Tibial nerve (tissue), 4 donors: ENCODE measurements around the gene LINC01488. TPM values are rescaled to one million over a fixed set of nuclear protein-coding genes. Genes with fewer than 3 reads are reported as not detected.

Source experiments
- DNase-seq, 2 donors: peaks; one replicate each; pipeline ENCODE4 v3.0.0-alpha.2; 2019; ENCODE audit warnings: low spot score in 2 of 2
- H3K27ac ChIP-seq, 4 donors: fragments of 200-600 bp; sonication (generic) in 3 of 4; one replicate each; pipeline ENCODE4 v1.5.1; 2017 to 2019; ENCODE audit warnings: mild to moderate bottlenecking in 1 of 4
- H3K27me3 ChIP-seq, 2 donors: fragments of 200-600 bp; sonication (generic) in 1 of 2; one replicate each; pipeline versions ENCODE4 v1.5.1 to v1.6.0; 2017 to 2019
- H3K36me3 ChIP-seq, 3 donors: fragments of 200-600 bp; sonication (generic); one replicate each; pipeline ENCODE4 v1.5.1; 2018 to 2019
- H3K4me1 ChIP-seq, 4 donors: fragments of 200-600 bp; sonication (generic) in 3 of 4; one replicate each; pipeline ENCODE4 v1.5.1; 2017 to 2019
- H3K4me3 ChIP-seq, 4 donors: fragments of 200-600 bp; sonication (generic) in 3 of 4; one replicate each; pipeline ENCODE4 v1.5.1; 2017 to 2019; ENCODE audit warnings: mild to moderate bottlenecking in 1 of 4, moderate library complexity in 1 of 4
- H3K9me3 ChIP-seq, 4 donors: fragments of 200-600 bp; sonication (generic) in 3 of 4; one replicate each; pipeline ENCODE4 v1.5.1; 2017 to 2019
- EP300 ChIP-seq, 2 donors: sonication (generic); formaldehyde crosslinking; IDR thresholded peaks; one replicate each; pipeline ENCODE4 v1.6.1; 2017; ENCODE audit warnings: antibody characterized with exemption in 2 of 2, mild to moderate bottlenecking in 1 of 2
- POLR2A ChIP-seq, 2 donors: fragments of 450-650 bp; IDR thresholded peaks; one replicate each; pipeline ENCODE4 v1.6.1; 2017; ENCODE audit warnings: antibody characterized with exemption in 2 of 2, mild to moderate bottlenecking in 2 of 2, moderate library complexity in 2 of 2
- WGBS, 2 donors: methylation state at CpG; one replicate each; pipeline ENCODE4 v1.1.5; 2018; 5-methylcytosine and 5-hydroxymethylcytosine counted together
- total RNA-seq, 4 donors: library from RNA; depleted of rRNA; stranded (reverse); fragments of >200 nt; gene quantifications; one replicate each; pipeline ENCODE4 v1.1.0, GENCODE V29; 2016
- TF ChIP-seq, protein P1 (sequence below), 5 experiments: fragments of 200-600 bp in 3 of 5; fragments of 450-650 bp in 2 of 5; sonication (generic) in 3 of 5; IDR thresholded peaks; one replicate each; pipeline ENCODE4 v1.5.1; 2016 to 2019; ENCODE audit warnings: antibody characterized with exemption in 5 of 5, mild to moderate bottlenecking in 3 of 5, moderate library complexity in 2 of 5

The LINC01488 gene
- total RNA-seq, 4 donors from 2014 or later = not detected

DNA sequence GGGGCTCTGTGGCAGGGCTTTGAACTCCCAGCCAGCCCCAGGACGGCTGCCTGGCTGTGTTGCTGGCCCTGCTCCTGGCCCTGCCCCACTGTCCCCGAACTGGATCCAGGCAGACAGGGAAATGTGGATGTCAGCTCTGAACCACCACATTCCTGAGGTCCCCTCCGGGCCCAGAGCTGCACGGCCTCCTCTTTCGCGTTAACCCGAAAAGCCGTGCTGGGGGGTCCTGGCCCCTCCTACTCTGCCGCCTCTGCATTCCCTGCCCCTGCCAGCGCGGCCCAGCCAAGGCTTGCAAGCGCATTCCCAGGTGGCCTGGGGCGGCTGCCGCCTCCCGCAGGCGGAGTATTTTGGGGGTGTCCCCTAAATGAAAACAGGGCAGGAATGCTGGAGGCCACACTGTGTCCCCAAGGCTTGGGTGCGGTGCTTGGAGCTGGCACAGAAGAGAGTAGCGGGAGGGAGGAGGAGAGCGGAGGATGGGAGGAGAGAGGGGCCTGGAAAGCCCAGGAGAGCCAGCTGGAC, 5.4 kb downstream of the LINC01488 start:
- H3K4me3 ChIP-seq = no peak overlapping the region
- no peaks in the 10 kb centered on the region for H3K27me3 ChIP-seq
- 31 to 49% methylated on average over 18 to 19 of the region's 19 CpGs for WGBS, 2 donors
- peaks cover 0 to 63% (median 24%) of the 10 kb centered on the region in 4 donors for H3K4me1 ChIP-seq
- peak overlapping the region; percentile 39 to 81 (median 68) for H3K27ac ChIP-seq
- DNase-seq = peak in 1 of 2 donors; percentile 24
- H3K9me3 ChIP-seq = no peaks in the 10 kb centered on the region
- peak in 1 of 2 donors; percentile 47 for TF ChIP-seq EP300 (IDR thresholded peaks at IDR 0.05)
- TF ChIP-seq, protein P1, sequence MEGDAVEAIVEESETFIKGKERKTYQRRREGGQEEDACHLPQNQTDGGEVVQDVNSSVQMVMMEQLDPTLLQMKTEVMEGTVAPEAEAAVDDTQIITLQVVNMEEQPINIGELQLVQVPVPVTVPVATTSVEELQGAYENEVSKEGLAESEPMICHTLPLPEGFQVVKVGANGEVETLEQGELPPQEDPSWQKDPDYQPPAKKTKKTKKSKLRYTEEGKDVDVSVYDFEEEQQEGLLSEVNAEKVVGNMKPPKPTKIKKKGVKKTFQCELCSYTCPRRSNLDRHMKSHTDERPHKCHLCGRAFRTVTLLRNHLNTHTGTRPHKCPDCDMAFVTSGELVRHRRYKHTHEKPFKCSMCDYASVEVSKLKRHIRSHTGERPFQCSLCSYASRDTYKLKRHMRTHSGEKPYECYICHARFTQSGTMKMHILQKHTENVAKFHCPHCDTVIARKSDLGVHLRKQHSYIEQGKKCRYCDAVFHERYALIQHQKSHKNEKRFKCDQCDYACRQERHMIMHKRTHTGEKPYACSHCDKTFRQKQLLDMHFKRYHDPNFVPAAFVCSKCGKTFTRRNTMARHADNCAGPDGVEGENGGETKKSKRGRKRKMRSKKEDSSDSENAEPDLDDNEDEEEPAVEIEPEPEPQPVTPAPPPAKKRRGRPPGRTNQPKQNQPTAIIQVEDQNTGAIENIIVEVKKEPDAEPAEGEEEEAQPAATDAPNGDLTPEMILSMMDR (IDR thresholded peaks at IDR 0.05) = no peak
- TF ChIP-seq POLR2A (IDR thresholded peaks at IDR 0.05) = no peak
- H3K36me3 ChIP-seq = no peaks in the 10 kb centered on the region

DNA sequence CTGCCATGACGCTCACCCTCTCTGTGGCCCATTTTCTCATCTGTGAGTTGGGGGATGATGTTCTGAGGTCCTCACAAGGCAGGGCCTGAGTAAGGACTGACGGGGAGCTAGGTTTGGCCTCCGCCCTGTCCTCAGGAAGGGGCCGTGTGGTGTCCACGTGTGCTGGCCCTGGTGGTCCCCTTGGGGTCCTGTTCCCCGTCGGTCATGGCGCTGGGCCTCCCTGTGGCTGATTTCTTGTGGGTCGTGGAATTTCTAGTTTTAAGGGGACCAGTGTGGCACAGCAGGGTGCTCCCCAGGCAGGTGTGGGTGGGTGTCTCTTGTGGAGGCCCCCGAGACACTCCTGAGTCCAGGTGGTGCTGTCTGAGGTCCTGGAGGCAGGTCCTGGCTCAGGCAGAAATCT, 5.9 kb downstream of the LINC01488 start:
- H3K4me1 ChIP-seq = peaks cover 0 to 63% (median 24%) of the 10 kb centered on the region in 4 donors
- H3K36me3 ChIP-seq = no peaks in the 10 kb centered on the region
- TF ChIP-seq POLR2A (IDR thresholded peaks at IDR 0.05) (no peak), EP300 (IDR thresholded peaks at IDR 0.05) (no peak)
- TF ChIP-seq, protein P1 (IDR thresholded peaks at IDR 0.05) = no peak
- no peak overlapping the region for H3K4me3 ChIP-seq
- 76 to 83% methylated on average over 8 to 10 of the region's 10 CpGs for WGBS, 2 donors
- peak overlapping the region; percentile 39 to 81 (median 68) for H3K27ac ChIP-seq
- DNase-seq = no peak
- no peaks in the 10 kb centered on the region for H3K27me3 ChIP-seq
- H3K9me3 ChIP-seq = no peaks in the 10 kb centered on the region

DNA sequence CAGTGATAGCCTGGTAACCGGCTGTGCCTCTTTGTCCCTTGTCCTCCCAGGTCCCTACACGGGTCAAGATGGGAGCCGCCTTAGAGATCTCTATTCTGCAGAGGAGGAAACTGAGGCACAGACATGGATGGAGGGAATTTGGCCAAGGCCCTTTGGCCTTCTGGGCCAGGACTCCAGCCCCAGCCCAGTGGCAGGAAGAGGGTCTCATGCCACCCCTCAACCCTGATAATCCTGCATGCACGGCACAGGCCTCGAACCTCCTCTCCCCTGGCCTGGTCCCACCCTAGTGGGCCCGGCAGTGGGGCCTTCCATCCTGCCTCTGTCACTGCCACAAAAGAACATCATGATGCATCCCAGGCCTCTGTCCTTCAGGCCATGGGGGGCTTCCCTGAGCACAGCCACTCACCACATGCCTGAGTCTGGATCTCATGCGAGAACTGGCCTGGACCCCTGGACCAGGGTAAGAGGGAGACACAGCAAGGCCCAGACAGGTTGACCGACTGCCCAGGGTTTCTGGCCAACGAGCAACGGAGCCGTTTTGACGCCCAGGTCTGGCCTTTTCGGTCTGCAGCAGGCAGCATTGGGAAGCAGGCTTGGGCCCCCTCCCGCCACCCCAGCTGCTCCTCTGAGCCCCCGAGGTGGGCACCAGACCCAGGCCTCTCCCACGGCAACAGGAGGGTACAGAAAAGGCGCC, 6.5 kb downstream of the LINC01488 start:
- no peaks in the 10 kb centered on the region for H3K27me3 ChIP-seq
- no peak for DNase-seq

DNA sequence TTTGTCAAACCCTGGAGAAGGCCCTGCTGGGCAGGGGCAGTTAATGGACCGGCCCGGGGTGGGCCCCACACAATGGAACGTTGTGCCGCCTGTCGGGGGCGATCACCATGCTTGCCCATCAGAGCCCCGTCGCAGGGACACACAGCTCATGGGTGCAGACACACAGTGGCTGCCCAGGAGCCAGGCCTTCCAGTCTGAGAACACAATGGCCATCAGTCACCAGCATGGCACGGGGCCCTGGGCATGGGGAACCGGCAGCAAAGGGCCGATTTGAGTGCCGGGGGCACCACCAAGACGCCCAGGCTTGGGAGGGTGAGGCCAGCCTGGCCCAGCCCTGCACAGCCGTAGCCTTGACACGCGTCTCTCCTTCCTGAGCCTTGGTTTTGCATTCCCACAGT, 7.1 kb downstream of the LINC01488 start:
- TF ChIP-seq, protein P1 (IDR thresholded peaks at IDR 0.05) = no peak
- TF ChIP-seq POLR2A (IDR thresholded peaks at IDR 0.05) = no peak
- TF ChIP-seq EP300 (IDR thresholded peaks at IDR 0.05) = no peak
- Histone ChIP-seq H3K4me1 (peaks cover 0 to 57% (median 22%) of the 10 kb centered on the region in 4 donors), H3K4me3 (no peak overlapping the region), H3K36me3 (no peaks in the 10 kb centered on the region), H3K27me3 (no peaks in the 10 kb centered on the region), H3K9me3 (no peaks in the 10 kb centered on the region), H3K27ac (peak overlapping the region; percentile 6 to 81 (median 44))
- 58 to 66% methylated on average over 9 to 11 of the region's 16 CpGs for WGBS, 2 donors
- DNase-seq = no peak

More for the DNA sequence above, 6.5 kb downstream of the LINC01488 start:
- 71 to 85% methylated on average over 11 to 17 of the region's 17 CpGs for WGBS, 2 donors
- TF ChIP-seq POLR2A (IDR thresholded peaks at IDR 0.05) = no peak
- no peak for TF ChIP-seq EP300 (IDR thresholded peaks at IDR 0.05)
- TF ChIP-seq, protein P1 (IDR thresholded peaks at IDR 0.05) = no peak
- Histone ChIP-seq H3K4me3 (no peak overlapping the region), H3K27ac (peak overlapping the region; percentile 6 to 81 (median 68)), H3K9me3 (no peaks in the 10 kb centered on the region), H3K36me3 (no peaks in the 10 kb centered on the region), H3K4me1 (peaks cover 0 to 63% (median 24%) of the 10 kb centered on the region in 4 donors)

DNA sequence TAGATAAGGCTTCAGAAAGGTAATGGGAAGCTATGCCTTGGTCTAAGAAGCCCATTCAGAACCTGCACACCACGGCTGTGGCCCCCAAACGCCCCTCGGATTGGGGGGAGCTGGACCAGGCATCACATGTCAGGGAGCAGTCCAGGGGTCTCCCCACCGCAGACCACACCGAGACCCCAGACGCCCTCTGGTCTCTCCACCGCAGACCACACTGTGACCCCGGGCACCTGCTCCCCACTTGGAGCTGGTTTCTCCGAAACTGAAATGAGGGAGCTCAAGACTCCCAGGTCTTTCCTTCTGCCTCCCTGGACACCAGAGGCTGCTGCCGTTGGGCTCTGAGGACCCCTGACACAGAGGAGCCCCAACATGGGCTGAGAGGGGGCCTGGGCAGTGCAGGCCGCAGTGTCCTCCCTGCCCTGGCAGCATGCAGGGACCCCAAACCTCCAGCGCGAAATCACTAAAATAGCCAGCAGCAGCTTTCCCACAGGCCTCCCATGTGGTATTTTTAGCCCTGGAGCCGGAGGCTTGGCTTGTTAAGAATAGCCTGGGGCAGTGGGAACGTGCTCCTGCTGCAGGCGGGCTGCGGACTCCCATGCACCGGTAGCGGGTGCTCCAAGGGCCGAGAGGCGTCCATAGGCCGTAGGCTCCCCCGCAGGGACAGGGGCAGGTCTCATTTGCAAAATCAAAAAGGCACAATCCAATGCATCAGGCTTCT, 7.7 kb downstream of the LINC01488 start:
- Histone ChIP-seq H3K4me3 (no peak overlapping the region), H3K27ac (peak overlapping the region; percentile 6 to 81 (median 44)), H3K27me3 (no peaks in the 10 kb centered on the region), H3K9me3 (no peaks in the 10 kb centered on the region), H3K36me3 (no peaks in the 10 kb centered on the region), H3K4me1 (peaks cover 0 to 53% (median 16%) of the 10 kb centered on the region in 4 donors)
- TF ChIP-seq, protein P1 (IDR thresholded peaks at IDR 0.05) = no peak
- TF ChIP-seq POLR2A (IDR thresholded peaks at IDR 0.05) (no peak), EP300 (IDR thresholded peaks at IDR 0.05) (no peak)
- WGBS, 2 donors = 72 to 74% methylated on average over 22 to 23 of the region's 23 CpGs
- no peak for DNase-seq
